Eye (tissue), 1 donor: Measurements from ENCODE around the gene TBCB.
"Not testable (repeated sequence)": the region's sequence is repeated elsewhere in the genome, so short reads cannot be mapped to it uniquely, and the experiment has no call there.

ENCODE experiments used
- DNase-seq: peaks from one replicate; pipeline ENCODE4 v3.0.0-alpha.2; 2015

The TBCB gene

DNA sequence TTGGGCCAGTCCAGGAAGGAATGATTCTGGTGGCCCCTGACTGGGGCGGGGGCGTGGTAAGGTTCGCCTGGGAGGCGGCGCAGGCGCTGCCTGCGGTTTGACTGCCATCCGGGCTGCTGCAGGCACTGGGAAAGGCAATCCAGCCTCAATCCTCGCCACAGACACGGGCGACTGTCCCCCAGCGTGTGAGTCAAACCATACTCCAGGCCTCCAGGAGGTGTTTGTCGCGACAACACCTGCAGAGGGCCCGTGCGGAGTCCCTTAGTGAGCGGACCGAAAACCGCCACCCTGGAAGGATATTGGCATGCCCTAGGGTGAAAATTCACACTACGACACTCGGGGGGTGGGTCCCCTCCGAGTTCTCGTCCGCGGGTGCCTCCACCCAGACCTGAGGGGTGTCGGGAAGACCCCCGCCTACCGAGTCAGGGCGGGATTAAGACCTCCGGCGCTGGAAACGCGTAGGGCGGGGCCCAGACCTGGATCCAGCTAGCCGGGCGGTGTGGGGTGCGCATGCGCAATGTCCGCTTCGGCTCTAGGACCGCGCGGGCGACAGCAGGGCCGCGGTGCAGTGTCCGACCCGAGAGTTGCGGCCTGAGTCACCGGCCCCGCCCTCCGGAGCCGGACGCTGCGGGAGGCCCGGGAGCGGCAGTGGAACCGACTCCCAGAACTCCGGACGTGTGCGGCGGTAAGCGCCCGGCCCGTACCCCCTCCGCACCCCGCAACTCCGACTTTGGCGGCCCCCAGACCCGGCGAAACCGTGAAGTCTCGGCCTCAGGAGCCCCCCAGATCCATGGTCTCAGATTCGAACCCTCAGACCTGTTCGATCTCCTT is 24.4 kb downstream of the TBCB start, which contains the start of gene CAPNS1:
Gene CAPNS1 (plus strand): TSS at position 594 of the 831 bp plus-strand sequence. CDS start 946 bp downstream, outside the sequence.
- peak; percentile 99 for DNase-seq

DNA sequence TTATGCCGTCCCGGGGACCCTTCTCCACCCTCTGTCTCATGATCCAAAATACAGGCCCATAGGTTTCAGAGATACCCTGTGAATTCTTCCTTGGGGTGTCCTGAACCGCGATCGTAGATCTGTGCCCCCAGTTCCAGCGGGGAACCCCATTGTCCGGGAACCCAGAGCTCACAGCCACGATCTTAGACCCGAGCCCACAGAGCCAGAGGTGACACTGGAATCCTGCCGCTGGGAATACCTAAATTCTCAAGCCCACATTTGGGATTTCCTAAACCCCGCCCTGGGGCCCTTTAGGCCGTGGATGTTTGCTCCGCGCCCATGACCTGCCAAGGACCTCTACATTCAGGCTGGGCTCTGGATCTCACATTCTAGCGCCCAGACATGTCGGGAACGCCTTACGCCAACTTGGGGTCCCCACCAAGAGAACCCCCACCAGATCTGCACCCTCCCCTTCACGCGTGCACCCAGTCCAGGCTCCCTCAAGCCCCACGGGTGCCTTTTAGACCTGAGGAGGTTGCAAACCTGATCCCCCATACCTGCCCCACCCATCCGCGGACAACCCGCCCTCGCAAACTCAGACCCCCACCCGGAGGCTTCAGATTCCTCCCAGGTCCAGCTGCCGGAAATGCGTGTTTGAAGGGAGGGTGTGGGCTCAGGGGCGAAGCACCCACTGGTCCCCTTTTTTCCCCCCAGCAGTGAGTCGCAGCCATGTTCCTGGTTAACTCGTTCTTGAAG is 25.2 kb downstream of the TBCB start:
- DNase-seq = peak; percentile 81

- DNase-seq = peak; percentile 92
These were observed 26.0 kb downstream of the TBCB start for GRCh38 chr19:36141039-36141927.

GRCh38 chr19:36142046-36142445 is 26.8 kb downstream of the TBCB start:
- no peak for DNase-seq

GRCh38 chr19:36142496-36142895 is 27.2 kb downstream of the TBCB start:
- no peak for DNase-seq

- no peak for DNase-seq
These were observed 29.4 kb downstream of the TBCB start for GRCh38 chr19:36144624-36145023.

DNA sequence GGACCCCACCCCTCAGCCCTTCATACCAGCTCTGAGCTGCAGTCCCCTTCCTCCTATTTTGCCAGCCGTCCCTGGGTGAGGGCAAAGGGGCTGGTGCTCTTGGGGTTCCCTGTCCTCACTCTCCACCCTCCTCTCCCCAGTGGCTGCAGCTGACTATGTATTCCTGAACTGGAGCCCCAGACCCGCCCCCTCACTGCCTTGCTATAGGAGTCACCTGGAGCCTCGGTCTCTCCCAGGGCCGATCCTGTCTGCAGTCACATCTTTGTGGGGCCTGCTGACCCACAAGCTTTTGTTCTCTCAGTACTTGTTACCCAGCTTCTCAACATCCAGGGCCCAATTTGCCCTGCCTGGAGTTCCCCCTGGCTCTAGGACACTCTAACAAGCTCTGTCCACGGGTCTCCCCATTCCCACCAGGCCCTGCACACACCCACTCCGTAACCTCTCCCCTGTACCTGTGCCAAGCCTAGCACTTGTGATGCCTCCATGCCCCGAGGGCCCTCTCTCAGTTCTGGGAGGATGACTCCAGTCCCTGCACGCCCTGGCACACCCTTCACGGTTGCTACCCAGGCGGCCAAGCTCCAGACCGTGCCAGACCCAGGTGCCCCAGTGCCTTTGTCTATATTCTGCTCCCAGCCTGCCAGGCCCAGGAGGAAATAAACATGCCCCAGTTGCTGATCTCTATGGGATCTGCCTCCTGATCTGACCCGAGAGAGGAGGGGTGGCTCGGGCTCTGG is 34.6 kb downstream of the TBCB start:
- DNase-seq = no peak

GRCh38 chr19:36150586-36150985 is 35.3 kb downstream of the TBCB start:
- DNase-seq = no peak

- peak; percentile 51 for DNase-seq
These were observed 36.1 kb downstream of the TBCB start for GRCh38 chr19:36151144-36152018.

DNA sequence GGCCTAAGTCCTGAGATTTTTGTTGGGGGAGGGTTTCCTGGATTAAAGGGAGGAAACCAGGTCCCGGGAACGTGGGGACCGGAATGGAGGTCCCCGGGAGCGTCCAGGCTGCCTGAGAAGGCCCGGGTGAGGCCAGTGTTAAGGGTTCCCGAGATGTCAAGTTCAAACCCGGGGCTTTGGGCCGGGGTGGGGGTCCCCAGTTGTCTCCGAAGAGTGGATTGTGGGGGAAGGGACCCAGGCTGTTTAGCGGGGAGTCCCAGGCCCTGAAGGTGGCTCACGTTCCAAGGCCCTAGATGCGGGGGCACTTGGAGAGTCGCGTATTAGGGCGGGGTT is 36.7 kb downstream of the TBCB start:
- peak; percentile 41 for DNase-seq

DNA sequence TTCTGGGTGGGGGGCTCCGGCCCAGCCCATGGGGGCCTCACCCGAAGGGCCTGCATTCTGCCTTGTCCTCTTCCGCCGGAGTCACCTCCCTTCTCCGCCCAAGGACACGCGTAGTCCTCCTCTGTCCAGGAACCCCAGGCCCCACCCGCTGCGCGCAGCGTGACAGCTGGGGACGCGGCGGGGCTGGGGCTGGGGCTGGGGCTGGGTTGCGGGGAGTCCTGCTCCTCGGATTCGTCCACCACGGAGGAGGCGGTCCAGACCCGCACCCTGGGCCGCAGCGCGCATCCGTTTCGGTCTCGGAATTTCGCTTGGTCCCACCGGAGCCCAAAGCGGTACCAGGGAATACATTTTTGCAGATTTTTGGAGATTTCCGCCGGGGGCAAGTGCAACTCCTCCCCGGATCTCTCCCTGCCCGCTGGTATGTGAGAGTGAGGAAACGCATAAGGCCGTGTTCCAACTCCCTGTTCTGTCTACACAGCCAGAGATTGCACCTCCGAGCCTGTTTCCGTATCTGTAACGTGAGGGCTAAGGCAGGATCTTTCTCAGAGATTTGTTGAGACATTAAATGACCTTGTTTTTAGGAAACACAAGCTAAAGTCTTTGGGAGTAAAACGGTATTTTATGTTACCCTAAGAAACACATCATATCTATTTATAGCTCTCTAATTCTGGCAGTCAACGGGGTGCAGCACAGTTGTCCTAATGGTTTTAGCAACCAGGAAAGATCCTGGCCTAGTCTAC is 37.3 kb downstream of the TBCB start, which contains the start of gene COX7A1:
Gene COX7A1 (minus strand): TSS at position 96 of the 740 bp plus-strand sequence. CDS start 40 bp downstream, at position 56.
- peak; percentile 57 for DNase-seq

DNA sequence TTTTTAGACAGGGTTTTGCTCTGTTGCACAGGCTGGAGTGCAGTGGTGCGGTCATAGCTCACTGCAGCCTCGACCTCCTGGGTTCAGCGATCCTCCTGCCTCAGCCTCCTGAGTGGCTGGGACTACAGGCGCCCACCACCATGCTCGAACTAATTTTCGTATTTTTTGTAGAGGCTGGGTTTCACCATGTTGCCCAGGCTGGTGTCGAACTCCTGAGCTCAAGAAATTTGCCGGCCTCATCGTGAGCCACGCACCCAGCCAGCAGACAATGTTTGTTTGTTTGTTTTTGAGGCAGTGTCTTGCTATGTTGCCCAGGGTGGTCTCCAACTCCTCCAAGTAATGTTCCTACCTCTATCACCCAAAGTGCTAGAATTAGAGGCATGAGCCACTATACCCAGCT is 37.9 kb downstream of the TBCB start:
- DNase-seq = no peak

GRCh38 chr19:36160821-36161596 is 45.7 kb downstream of the TBCB start:
- no peak for DNase-seq

DNA sequence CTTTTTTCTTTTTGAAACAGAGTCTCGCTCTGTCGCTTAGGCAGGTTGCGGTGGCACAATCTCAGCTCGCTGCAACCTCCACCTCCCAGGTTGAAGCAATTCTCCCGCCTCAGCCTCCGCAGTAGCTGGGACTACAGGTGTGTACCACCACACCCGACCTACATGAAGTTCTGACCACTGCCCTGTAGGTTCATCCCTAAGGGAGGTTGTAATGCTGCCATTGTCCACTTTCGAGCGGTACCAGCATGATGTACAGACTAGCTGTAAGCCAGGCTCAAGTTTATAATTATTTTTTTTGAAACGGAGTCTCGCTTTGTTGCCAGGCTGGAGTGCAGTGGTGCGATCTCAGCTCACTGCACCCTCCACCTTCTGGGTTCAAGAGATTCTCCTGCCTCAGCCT is 48.5 kb downstream of the TBCB start:
- DNase-seq = no peak

DNA sequence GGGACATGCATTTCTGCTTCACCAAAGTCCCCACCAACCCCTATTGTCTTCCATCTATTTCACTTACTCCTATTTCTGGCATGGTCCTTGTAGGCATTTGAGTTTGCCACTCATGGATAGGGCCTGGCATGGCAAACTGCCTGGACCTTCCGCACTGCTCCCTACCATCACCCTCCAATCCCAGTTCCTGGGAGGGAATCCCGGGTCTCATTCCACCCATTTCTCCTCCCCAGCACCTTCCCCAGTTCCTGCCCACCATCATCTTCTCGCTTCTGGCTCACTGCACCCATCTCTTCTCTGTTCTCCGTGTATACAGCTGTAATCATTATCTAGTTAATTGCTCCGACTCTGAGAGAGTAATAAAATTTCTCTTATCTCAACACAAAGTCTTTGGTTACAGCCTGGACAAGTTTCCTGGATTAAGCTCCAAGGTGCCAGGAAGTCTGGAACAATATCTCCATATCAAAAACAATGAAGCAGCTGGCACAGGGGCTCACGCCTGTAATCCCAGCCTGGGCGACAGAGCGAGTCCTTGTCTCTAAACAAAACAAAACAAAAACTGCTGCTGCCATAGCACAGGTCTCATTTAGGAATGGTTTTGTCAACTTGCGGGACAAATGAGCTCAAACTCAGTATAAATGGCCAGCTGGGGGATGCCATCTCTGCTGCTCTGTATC is 54.0 kb downstream of the TBCB start:
- DNase-seq = peak; percentile 37

DNA sequence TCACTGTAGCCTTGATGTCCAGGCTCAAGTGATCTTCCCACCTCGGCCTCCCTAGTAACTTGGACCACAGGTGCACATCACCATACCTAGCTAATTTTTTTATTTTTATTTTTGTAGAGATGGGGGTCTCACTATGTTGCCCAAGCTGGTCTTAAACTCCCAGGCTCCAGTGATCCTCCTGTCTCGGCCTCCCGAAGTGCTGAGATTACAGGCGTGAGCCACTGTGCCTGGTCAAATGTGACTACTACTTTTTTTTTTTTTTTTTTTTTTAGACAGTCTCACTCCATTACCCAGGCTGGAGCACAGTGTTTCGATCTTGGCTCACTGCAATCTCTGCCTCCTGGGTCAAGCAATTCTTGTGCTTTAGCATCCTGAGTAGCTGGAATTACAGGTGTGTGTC is 57.6 kb downstream of the TBCB start:
- no peak for DNase-seq

GRCh38 chr19:36173846-36174245 is 58.6 kb downstream of the TBCB start:
- not testable (repeated sequence) for DNase-seq
